HFF-Myc (cell line): ENCODE data around the gene CNGA3.
A peak's percentile ranks its signal among the peaks of the same experiment; 100 is the strongest.
"Not testable (repeated sequence)": the region's sequence is repeated elsewhere in the genome, so short reads cannot be mapped to it uniquely, and the experiment has no call there.

Experiments used
- DNase-seq: peaks from one replicate; pipeline ENCODE4 v3.0.0-alpha.2; 2011; ENCODE audit warnings: low read depth; ENCODE audit errors: extremely low read depth
- H3K4me3 ChIP-seq: replicated peaks from 2 replicates; pipeline ENCODE4 v1.5.1; 2011; ENCODE audit warnings: low read depth, mild to moderate bottlenecking, control low read depth, low read length
- TF ChIP-seq, protein P1 (sequence below): IDR thresholded peaks from 2 replicates; pipeline ENCODE4 v1.5.1; 2012; ENCODE audit warnings: mild to moderate bottlenecking, low read depth, low read length, control low read depth; ENCODE audit errors: missing control alignments

The CNGA3 gene

GRCh38 chr2:98346311-98347236 is at the start of gene CNGA3:
Gene CNGA3, plus strand, starts transcription at chr2:98346456. Its CDS starts 23,520 bp downstream, at chr2:98369976.
- TF ChIP-seq, protein P1, sequence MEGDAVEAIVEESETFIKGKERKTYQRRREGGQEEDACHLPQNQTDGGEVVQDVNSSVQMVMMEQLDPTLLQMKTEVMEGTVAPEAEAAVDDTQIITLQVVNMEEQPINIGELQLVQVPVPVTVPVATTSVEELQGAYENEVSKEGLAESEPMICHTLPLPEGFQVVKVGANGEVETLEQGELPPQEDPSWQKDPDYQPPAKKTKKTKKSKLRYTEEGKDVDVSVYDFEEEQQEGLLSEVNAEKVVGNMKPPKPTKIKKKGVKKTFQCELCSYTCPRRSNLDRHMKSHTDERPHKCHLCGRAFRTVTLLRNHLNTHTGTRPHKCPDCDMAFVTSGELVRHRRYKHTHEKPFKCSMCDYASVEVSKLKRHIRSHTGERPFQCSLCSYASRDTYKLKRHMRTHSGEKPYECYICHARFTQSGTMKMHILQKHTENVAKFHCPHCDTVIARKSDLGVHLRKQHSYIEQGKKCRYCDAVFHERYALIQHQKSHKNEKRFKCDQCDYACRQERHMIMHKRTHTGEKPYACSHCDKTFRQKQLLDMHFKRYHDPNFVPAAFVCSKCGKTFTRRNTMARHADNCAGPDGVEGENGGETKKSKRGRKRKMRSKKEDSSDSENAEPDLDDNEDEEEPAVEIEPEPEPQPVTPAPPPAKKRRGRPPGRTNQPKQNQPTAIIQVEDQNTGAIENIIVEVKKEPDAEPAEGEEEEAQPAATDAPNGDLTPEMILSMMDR, result no peak
- H3K4me3 ChIP-seq, result no peak within 1 kb of the TSS
- no peak for DNase-seq

GRCh38 chr2:98297817-98298682 is 48.2 kb upstream of the CNGA3 start:
- no peak overlapping the region for H3K4me3 ChIP-seq
- DNase-seq, result no peak
- TF ChIP-seq, protein P1, result peak; percentile 4

DNA sequence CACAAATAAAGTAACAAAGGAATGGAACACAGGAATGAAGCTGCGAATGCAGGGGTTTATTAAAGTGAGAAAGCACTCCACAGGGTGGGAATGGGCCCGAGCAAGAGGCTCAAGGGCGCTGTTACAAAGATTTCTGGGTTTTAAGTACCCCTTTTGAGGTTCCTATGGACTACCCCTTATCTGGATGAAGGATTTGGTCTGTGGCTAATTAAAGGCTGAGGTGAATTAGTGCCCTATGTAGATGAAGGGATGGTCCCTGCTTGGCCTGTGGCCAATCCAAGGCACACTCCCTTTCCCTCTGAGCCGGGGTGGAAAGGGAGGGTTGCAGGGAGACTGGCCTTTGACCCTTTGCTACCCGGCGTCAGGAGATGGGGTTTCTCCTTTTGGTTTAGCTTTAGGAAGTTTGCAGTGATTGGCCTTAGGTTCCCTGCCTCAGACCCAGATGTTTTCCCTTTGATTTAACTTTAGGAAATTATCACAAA is 47.5 kb upstream of the CNGA3 start:
- TF ChIP-seq, protein P1, result no peak
- H3K4me3 ChIP-seq, result no peak overlapping the region
- no peak for DNase-seq

DNA sequence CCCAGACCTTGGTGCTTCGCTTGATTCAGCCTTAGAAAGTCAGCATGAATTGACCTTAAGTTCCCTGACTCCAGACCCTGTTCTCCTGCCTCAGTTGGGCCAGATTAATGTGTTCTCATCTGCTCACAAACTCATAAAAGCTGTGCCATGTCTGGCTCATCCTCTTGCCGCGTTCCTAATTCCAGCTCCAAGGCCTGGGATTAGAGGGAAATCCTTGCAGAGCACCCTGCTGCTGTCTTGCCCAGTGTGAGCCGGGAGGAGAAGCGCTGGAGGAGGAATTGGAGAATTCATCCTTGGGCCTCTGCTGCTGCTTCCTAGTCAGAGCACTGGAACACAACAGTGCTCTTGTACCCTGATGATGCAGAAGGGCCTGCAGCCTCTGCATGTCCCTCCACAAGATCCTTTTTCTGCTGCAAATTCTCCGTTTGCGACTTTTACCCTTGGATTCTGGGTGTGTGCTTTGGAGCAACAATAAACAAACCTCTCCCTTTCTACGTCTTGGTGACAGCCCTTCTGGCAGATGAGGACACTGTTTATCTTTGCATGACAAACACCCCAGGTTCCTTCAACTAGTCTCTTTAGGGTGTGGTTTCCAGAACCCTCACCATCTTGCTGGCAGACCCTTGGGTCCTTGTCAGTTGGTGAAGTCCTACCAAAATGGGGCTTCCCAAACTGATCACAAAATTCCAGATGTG is 46.9 kb upstream of the CNGA3 start:
- DNase-seq, result no peak
- TF ChIP-seq, protein P1, result no peak
- no peak overlapping the region for H3K4me3 ChIP-seq

DNA sequence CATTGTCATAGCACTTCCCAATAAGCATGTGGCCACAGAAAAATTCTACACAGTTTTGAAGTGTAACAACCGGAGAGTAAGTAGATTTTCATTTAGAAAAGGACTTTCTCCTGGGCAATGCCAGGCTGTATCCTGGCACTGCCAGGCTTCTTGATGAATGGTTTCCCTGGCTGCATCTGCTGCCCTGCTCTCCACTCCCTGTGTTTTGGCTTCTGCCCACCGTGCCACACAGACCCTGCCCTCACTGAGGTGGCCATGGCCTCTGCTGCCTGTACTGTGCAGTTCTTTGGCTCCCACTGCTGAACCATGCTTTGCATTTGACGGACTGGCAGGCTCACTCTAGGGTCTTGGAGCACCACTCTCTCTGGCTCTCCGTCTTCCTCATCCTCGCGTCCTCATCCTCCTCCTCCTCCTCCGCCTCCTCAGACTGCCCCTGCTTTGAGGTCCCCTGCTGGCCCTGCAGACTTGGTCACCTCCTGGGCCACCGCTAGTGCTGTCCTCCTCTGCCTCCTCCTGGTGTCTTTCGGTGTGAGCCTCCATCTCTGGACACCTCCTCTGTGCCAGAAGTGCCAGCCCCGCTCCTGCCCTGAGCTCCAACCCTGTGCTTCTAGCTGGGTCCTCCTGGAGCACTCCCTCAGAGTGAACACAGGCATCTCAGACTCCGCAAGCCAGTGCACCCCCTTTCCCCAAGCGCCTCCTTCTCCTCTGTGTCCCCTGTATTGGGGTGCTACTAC is 45.9 kb upstream of the CNGA3 start:
- TF ChIP-seq, protein P1, result no peak
- DNase-seq, result no peak
- H3K4me3 ChIP-seq, result no peak overlapping the region

DNA sequence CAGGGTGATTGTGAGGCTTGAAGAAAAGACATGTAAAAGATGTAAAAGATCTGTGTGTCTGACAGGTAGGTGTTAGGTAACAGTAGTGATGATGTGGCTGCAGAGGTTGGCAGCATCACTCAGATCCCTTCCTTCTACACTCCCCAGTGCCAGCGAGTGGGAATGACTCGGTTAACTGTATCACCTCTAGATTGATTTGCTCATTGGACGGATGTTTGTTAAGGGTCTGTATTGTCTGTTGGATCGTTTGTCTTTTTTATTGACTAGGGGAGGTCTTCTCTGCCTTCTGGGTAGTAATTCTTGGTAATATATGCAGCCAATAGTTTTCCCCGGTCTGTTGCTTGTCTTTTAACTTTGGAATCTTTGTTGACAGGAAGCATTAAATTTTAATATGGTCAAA is 44.8 kb upstream of the CNGA3 start:
- TF ChIP-seq, protein P1, result no peak
- no peak overlapping the region for H3K4me3 ChIP-seq
- no peak for DNase-seq

DNA sequence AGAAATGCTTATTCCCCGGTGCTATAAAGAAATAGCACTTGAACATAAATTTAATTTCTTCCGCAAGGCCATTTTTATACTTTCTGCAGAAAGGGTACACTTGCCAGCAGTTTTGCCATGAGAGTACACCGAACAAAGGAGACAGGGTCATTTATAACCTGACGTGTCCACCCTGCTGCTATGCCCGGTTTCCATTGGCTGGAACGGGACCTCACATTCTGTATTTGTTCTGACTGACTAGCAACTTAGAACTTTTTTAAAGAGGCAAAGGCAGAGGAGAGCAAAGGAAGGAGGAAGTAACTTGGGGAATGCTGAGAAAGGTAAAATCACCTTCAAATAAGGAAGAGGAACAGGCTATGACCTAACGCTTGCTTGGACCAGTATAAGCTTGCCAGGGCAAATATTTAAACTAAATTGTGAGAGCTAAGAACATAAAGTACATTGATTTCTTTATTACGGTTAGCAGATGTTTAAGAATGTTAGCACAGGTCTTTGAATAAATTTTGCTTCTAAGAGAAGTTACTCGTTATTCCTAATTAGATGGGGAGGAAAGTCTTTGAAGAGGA is 39.0 kb upstream of the CNGA3 start:
- not testable (repeated sequence) for DNase-seq, H3K4me3 ChIP-seq
